ENCODE data around the gene LGALS9C.
"Not testable (repeated sequence)": the region's sequence is repeated elsewhere in the genome, so short reads cannot be mapped to it uniquely, and the experiment has no call there.

Gene LGALS9C

DNA sequence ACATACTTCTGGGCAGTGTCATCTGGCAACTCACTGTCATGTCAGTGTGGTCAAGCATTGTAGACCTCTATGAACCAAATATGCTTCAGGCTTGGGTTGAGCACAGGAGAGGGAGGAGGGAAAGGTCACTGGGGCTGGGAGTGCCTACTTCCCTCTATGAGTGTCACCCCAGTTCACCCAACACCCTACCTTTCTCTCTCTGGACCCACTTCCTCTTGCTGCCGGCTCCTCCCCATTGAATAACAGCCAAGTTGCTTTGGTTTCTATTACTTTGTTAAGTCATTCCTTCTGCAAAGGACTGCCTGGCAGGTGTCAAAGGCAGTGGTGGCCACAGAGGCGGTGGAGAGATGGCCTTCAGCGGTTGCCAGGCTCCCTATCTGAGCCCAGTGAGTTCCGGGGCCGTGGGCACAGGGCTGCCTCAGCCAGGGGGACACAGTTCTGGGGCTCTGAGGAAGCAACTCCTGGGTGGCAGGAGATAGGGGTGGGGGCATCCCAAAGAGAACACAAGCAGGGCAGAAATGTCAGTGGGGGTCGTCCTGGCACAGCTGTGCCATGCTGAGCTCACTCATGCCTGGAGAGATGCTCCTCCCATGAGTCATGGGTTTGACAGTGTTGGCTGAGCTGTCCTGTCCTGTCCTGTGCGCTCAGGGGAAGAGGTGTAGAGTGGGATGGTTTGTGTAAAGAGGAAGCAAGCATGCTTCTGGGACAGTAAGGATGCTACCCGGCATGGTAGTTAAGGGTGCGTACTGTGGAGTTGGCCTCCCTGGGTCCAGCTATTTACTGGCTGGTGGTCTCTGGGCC lies at the start of gene LGALS9C:
Gene LGALS9C, plus strand, starts transcription at position 282 of the 801 bp plus-strand sequence. Its CDS starts 66 bp downstream, at position 348.
- not testable (repeated sequence) for H3K4me3 ChIP-seq; H4K20me1 ChIP-seq; H3K9me3 ChIP-seq (replicated peaks in 1 of 11); H3K27me3 ChIP-seq; H3K36me3 ChIP-seq; H3K9ac ChIP-seq; H3K27ac ChIP-seq; H3K4me1 ChIP-seq
- peak within 1 kb of the TSS; percentile 15 to 83 (median 52); a peak in 15 of 22 replicates for H3K4me2 ChIP-seq

DNA sequence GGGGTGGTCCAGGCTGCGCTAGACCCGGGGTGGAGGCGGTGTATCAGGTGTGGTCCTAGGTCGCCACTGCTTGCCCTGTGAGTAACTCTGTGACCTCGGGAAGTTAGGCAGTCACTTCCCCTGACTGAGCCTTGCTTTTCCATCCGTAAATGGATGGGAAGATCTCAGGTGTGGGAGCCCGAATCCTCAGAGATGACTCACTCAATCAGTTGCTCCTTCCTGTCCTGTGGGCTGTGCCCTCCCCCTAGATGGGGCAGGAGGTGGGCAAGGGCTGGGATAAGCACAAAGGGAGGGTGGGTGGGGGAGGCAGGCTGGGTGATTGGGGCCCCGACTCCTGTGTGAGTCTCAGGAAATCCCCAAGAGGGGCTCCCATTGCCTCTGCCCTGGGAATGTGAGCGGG lies 44.4 kb upstream of the LGALS9C start:
- H3K9me3 ChIP-seq (replicated peaks in 1 of 11); H3K4me1 ChIP-seq; H3K27ac ChIP-seq; H3K9ac ChIP-seq; H3K4me3 ChIP-seq; H3K27me3 ChIP-seq; H4K20me1 ChIP-seq; H3K36me3 ChIP-seq; H3K4me2 ChIP-seq: not testable (repeated sequence)

DNA sequence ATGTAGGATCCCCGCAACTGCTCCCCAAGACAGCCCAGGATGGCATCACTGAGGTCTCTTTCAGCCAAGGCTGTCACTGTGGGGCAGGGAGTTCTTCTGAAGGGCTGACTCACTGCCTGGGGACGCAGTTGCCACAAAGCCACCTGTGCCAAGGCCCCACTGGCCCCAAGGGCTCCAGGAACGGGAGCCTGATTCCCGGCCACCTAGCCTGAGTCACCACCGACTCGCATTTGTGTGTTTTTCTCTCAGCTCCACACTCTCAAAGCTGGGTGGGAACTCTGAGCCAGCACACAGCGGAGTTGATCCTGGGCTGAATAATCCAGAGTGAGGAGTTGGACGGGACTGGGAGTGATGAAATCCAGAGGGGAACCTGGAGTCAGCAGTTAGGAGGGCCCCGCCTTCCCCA lies 37.1 kb upstream of the LGALS9C start:
- not testable (repeated sequence) for H3K9ac ChIP-seq; H3K4me3 ChIP-seq; H3K27me3 ChIP-seq; H3K36me3 ChIP-seq; H3K9me3 ChIP-seq (replicated peaks in 1 of 11); H3K4me2 ChIP-seq; H3K27ac ChIP-seq; H3K4me1 ChIP-seq; H4K20me1 ChIP-seq

DNA sequence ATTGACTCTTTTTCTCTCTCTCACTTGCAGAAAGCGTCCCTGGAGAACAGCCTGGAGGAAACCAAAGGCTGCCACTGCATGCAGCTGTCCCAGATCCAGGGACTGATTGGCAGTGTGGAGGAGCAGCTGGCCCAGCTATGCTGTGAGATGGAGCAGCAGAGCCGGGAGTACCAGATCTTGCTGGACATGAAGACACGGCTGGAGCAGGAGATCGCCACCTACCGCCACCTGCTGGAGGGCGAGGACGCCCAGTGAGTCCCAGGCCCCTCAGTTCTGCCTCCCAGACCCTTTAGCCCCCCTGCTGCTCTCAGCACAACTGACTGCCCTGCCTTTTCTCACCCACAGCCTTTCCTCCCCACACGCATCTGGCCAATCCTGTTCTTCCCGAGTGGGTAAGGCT lies 34.5 kb upstream of the LGALS9C start:
- H3K27me3 ChIP-seq; H3K4me2 ChIP-seq; H4K20me1 ChIP-seq; H3K9me3 ChIP-seq (replicated peaks in 1 of 11); H3K4me1 ChIP-seq; H3K36me3 ChIP-seq; H3K4me3 ChIP-seq; H3K9ac ChIP-seq; H3K27ac ChIP-seq: not testable (repeated sequence)

DNA sequence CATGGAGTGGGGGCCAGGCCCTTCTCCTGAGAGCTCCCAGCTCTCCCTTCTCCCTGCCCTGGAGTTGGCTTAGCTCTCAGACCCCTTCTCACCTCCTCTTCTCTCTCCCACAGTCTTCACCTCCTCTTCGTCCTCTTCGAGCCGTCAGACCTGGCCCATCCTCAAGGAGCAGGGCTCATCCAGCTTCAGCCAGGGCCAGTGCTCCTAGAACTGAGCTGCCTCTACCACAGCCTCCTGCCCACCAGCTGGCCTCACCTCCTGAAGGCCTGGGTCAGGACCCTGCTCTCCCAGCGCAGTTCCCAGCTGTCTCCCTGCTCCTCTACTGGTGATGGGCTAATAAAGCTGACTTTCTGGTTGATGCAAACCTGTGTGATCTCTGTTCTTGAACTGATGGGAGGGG lies 34.1 kb upstream of the LGALS9C start:
- H4K20me1 ChIP-seq; H3K9me3 ChIP-seq (replicated peaks in 1 of 11); H3K4me1 ChIP-seq; H3K27me3 ChIP-seq; H3K9ac ChIP-seq; H3K36me3 ChIP-seq; H3K27ac ChIP-seq; H3K4me3 ChIP-seq; H3K4me2 ChIP-seq: not testable (repeated sequence)

DNA sequence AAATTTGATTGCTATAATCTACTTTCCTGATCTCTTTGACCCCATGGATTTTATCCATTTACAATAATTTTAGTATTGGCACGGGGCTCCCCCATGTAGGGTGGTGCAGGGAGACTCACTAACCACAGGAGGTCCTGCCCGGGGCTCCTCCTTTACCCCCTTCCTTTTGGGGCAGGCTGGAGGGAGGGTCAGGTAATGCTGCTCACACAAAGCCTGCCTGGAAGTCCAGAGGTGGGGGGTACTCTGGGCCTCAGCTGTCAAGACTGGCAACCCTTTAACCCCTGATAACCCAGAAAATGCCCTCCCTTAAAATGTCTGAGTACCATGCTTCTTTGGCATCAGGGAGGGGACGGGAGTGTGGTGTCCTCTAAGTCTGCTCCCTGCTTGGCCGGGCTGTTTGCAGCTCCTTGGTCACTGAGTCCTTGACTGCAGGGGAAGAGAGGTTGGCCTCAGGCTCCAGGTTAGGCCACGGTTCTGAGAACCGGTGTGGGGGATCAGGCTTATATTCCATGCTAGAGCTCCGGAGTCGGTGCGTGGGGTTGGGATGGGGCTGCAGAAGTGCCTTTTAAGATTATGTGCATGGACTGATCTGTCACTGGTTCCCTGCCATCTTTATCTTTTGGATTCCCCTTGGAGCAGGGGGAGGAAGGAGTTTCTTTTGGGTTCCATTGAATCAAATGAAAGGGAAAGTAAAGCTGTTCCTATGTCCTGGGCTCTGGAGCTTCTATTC lies 28.9 kb upstream of the LGALS9C start:
- not testable (repeated sequence) for H3K36me3 ChIP-seq; H3K27me3 ChIP-seq; H4K20me1 ChIP-seq; H3K4me3 ChIP-seq; H3K27ac ChIP-seq; H3K9me3 ChIP-seq (replicated peaks in 1 of 11); H3K4me1 ChIP-seq; H3K4me2 ChIP-seq; H3K9ac ChIP-seq

DNA sequence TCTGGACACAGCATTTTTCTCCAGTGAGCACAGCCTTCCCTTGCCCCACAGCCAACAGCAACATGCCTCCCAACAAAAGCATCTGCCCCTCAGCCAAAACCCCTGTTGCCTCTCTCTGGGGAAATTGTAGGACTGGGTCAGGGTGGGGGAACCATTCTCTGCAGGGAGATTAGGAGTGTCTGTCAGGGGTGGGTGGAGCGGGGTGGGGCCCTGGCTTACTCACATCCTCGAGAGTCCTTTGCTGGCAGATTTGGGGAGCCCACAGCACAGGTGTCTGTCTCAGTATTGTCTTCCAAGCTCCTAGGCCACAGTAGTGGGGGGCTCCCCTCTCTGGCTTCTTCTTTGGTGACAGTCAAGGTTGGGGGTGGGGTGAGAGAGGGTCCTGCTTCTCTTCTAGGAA lies 28.3 kb upstream of the LGALS9C start:
- H3K4me3 ChIP-seq; H3K9me3 ChIP-seq (replicated peaks in 1 of 11); H3K4me2 ChIP-seq; H3K9ac ChIP-seq; H3K36me3 ChIP-seq; H3K4me1 ChIP-seq; H3K27me3 ChIP-seq; H4K20me1 ChIP-seq; H3K27ac ChIP-seq: not testable (repeated sequence)

DNA sequence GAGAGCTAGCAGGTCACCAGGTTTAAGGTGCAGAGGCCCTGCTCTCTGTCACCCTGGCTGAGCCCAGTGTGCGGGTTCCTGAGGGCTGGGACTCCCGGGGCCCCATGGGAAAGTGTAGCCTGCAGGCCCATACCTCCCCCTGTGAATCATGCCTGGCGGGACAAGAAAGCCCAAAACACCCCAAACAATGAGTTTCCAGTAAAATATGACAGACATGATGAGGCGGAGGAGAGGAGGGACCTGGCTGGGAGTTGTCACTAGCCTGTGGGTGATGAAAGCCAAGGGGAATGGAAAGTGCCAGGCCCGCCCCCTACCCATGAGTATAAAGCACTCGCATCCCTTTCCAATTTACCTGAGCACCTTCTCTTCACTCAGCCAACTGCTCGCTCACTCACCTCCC lies 26.8 kb upstream of the LGALS9C start:
- not testable (repeated sequence) for H4K20me1 ChIP-seq; H3K27ac ChIP-seq; H3K4me2 ChIP-seq; H3K27me3 ChIP-seq; H3K4me1 ChIP-seq; H3K9ac ChIP-seq; H3K9me3 ChIP-seq (replicated peaks in 1 of 11); H3K4me3 ChIP-seq; H3K36me3 ChIP-seq

DNA sequence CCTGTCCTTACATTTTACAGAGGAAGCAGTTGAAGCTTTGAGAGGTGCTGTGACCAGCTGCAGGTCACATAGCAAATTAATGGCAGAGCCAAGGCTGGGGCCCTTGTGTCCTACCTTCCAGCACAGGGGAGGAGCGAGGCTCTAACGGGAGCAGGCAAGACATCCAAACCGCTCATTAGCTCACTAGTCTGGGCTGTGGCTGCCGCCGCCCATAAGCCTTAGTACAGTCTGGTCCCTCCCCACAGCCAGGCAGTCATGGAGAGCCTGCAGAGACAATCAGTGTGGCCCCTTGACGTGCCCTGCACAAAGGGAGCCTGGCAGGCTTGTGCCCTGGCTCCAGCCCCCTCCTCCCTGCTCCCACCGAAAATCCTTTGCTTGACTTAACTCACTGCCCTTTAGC lies 25.6 kb upstream of the LGALS9C start:
- not testable (repeated sequence) for H4K20me1 ChIP-seq; H3K9ac ChIP-seq; H3K4me3 ChIP-seq; H3K27me3 ChIP-seq; H3K27ac ChIP-seq; H3K4me1 ChIP-seq; H3K9me3 ChIP-seq (replicated peaks in 1 of 11); H3K36me3 ChIP-seq; H3K4me2 ChIP-seq

DNA sequence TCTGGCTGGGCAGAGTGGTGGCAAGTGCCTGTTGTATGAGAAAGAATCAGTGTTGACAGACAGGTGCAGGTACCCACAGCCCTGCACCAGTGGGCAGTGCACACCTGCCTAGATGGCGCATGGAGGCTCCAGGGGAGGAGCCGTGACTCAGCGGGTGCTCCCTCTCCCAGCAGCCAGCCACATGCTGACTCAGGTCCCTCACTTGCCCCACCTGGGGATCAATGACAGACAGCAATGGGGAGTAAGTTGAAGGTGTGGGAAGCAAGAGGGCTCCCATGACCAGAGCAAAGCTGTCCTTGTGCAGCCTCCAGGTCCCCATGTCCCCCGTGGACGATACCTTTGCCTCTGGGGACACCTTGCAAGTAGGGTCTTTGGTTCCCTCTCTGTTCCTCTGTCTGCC lies 24.6 kb upstream of the LGALS9C start:
- not testable (repeated sequence) for H4K20me1 ChIP-seq; H3K9me3 ChIP-seq (replicated peaks in 1 of 11); H3K4me3 ChIP-seq; H3K4me2 ChIP-seq; H3K4me1 ChIP-seq; H3K9ac ChIP-seq; H3K27me3 ChIP-seq; H3K27ac ChIP-seq; H3K36me3 ChIP-seq

DNA sequence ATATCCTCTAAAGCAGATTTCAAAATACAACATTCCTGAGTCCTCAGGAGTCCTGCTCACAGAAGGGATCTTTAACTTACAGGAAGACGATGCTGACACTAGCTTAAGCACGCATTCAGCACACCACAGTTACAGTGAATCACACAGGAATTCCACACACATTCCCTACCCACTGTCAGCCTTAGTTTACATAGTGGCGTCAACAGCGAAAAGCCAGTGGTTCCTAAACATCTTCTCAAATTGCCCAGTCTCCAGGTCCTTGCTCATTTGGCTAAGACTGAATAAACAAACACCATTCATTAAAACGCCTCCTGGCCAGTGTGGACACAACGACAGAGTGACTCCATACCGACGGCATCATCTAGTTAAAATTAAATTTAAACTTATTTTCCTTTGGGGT lies 17.6 kb upstream of the LGALS9C start:
- not testable (repeated sequence) for H3K9ac ChIP-seq; H4K20me1 ChIP-seq; H3K36me3 ChIP-seq; H3K4me3 ChIP-seq; H3K27me3 ChIP-seq; H3K27ac ChIP-seq; H3K4me1 ChIP-seq; H3K9me3 ChIP-seq (replicated peaks in 1 of 11); H3K4me2 ChIP-seq

DNA sequence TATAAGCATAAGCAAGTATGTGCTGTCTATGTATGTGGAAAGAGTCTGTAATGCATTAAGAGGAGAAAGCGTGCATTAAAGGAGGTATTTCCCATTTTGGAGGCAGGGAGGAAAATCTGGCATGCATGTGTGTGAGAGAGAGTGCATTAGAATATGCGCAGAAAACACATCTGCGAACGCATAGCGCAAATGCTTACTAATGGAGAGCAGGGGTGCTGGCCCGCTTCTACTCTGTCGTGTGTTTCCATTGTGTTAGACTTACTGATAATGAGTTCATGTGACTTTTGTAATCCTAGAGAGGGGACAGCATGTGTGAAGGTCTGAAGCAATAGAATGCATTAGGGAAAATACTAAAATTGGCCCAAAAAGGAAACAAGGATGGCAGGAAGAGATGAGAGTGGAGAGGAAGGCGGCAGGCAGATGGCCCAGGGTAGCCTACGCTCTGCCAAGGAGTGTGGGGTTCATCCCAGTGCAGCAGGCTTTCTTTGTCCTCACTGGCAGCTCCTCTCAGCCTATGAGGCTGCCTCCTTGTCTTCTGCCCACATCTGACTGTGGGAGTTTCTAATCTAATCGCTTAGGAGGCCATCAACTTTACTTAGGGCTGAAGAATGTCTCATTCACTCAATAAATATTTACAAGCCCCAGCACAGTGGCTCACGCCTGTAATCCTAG lies 12.6 kb upstream of the LGALS9C start:
- H3K36me3 ChIP-seq; H3K9me3 ChIP-seq (replicated peaks in 1 of 11): not testable (repeated sequence)

DNA sequence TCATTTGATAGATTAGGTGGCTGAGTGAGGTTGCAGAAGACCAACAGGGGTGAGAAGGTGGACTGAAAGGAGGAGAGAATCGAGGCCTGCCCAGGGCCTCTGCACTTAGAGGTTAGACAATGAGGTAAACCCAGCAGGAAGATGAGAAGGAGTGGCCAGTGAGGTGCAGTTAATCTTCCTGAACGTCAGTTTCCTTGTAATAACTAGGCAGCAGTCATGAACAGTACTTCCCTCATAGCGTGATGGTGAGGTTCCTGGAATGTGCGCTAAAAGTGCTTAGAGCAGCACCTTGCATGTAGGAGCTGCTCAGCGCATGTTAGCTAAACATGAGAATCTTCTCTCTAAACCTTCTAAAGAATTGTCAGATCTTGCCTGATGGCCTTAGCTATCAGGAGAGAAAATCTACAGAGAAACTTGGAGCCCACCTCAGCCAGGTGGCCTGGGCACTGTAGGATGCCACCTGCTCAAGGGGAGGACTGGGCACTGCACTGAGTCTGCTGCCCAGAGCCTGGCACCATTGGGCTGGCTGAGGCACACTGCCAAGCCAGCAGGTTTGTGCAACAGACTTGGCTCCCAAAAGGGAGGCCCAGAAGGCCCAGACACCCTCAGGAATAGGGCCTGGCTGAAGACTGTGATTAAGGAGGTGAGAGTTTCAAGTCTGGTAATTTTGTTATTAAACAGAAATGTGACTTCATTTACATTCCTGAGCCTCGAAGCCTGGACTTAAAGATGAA lies 10.2 kb upstream of the LGALS9C start:
- not testable (repeated sequence) for H3K4me3 ChIP-seq; H3K36me3 ChIP-seq; H3K27ac ChIP-seq; H3K27me3 ChIP-seq; H3K9me3 ChIP-seq (replicated peaks in 1 of 11); H3K4me2 ChIP-seq; H4K20me1 ChIP-seq; H3K9ac ChIP-seq; H3K4me1 ChIP-seq

More for the DNA sequence above, 12.6 kb upstream of the LGALS9C start:
- H3K27ac ChIP-seq, H3K4me3 ChIP-seq, H3K4me2 ChIP-seq, H4K20me1 ChIP-seq, H3K9ac ChIP-seq, H3K27me3 ChIP-seq, H3K4me1 ChIP-seq: not testable (repeated sequence)

DNA sequence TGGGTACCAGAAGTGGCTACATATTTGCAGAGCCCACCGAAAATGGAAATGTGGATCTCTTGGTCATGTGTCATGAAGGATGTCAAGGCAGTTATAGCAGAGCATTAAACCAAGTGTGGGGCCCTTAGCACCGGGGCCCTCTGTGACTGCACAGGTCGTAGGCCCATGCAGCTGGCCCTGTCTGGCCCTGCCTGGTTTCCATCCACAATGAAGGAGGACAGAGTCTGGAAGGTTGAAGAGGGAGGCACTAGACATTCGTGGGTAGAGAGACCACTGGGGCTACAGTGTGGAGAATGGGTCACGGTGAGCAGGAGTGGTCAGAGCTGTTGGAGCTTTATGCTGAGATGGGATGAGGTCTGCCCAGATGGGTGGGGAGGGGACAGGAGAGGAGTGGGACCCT lies 9.6 kb upstream of the LGALS9C start:
- H3K4me2 ChIP-seq: peak overlapping the region in 5 of 11 experiments; percentile 11 to 45 (median 20); a peak in 4 of 22 replicates
- H4K20me1 ChIP-seq; H3K4me1 ChIP-seq; H3K36me3 ChIP-seq; H3K9me3 ChIP-seq (replicated peaks in 1 of 11); H3K27me3 ChIP-seq; H3K9ac ChIP-seq; H3K27ac ChIP-seq; H3K4me3 ChIP-seq: not testable (repeated sequence)
